Erythroblast (primary cell): ENCODE data around the gene ELK3.

ENCODE experiments used
- GATA1 ChIP-seq: IDR thresholded peaks from 2 replicates; pipeline ENCODE4 v1.6.1; 2011; ENCODE audit warnings: low read depth, mild to moderate bottlenecking, control low read depth, low read length, moderate library complexity
- POLR2A ChIP-seq: IDR thresholded peaks from 2 replicates; pipeline ENCODE4 v1.6.1; 2011; ENCODE audit warnings: mild to moderate bottlenecking, low read length

DNA sequence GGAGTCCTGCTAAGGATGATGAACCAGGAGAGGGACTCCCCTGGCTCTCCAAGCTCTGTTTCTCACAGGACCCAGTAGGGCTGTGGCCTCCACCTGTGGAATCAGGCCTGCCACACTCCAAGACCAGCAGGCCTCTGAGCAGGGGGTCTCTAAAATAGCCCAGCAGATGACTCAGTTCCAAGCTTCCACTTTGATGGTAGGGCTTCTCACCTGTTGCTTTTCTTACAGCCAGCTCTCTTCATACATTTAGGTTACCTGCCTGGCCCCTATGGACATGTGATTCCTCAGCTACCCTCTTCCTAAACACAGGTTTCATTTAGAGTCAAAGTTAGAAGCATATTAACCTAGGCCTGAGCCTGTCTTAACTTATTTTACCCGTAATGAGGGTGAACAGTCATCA lies 26.7 kb upstream of the ELK3 start:
- TF ChIP-seq POLR2A (no peak), GATA1 (no peak)
